Measurements from ENCODE around the gene BLVRB. TPM values are rescaled to one million over a fixed set of nuclear protein-coding genes. Genes with fewer than 3 reads are reported as not detected.
A peak's percentile ranks its signal among the peaks of the same experiment; 100 is the strongest.
"Not testable (repeated sequence)": the region's sequence is repeated elsewhere in the genome, so short reads cannot be mapped to it uniquely, and the experiment has no call there.

Gene BLVRB
- total RNA-seq, 1 donor from 2014 or later: 70.8 TPM

- DNase-seq (ENCODE audit: extremely low read depth, low read depth, low spot score): no peak
Observed at GRCh38 chr19:40492274-40492673, 26.7 kb upstream of the BLVRB start.

- DNase-seq (ENCODE audit: extremely low read depth, low read depth, low spot score): no peak
Observed at GRCh38 chr19:40489882-40490230, 24.3 kb upstream of the BLVRB start.

GRCh38 chr19:40486017-40486416, 20.5 kb upstream of the BLVRB start:
- DNase-seq (ENCODE audit: extremely low read depth, low read depth, low spot score): no peak

- DNase-seq (ENCODE audit: extremely low read depth, low read depth, low spot score): not testable (repeated sequence)
Observed at GRCh38 chr19:40475878-40476644, 10.5 kb upstream of the BLVRB start.

GRCh38 chr19:40474737-40475136, 9.2 kb upstream of the BLVRB start:
- no peak for DNase-seq (ENCODE audit: extremely low read depth, low read depth, low spot score)

- DNase-seq (ENCODE audit: extremely low read depth, low read depth, low spot score): no peak
Observed at GRCh38 chr19:40472516-40472915, 7.0 kb upstream of the BLVRB start.

GRCh38 chr19:40471111-40471510, 5.6 kb upstream of the BLVRB start:
- DNase-seq (ENCODE audit: extremely low read depth, low read depth, low spot score): no peak

GRCh38 chr19:40469011-40469410, 3.5 kb upstream of the BLVRB start:
- DNase-seq (ENCODE audit: extremely low read depth, low read depth, low spot score): no peak

GRCh38 chr19:40466985-40467734, 1.6 kb upstream of the BLVRB start, which contains the start of gene SPTBN4:
SPTBN4 (plus strand) TSS chr19:40467001; CDS start chr19:40472622, 5,621 bp downstream.
- DNase-seq (ENCODE audit: extremely low read depth, low read depth, low spot score): no peak

- no peak for DNase-seq (ENCODE audit: extremely low read depth, low read depth, low spot score)
Observed at GRCh38 chr19:40466219-40466984, 857 bp upstream of the BLVRB start.

GRCh38 chr19:40465025-40465556, 454 bp downstream of the BLVRB start:
- DNase-seq (ENCODE audit: extremely low read depth, low read depth, low spot score): no peak

- DNase-seq (ENCODE audit: extremely low read depth, low read depth, low spot score): peak; percentile 75
Observed at GRCh38 chr19:40464059-40465024, 1.2 kb downstream of the BLVRB start.

- DNase-seq (ENCODE audit: extremely low read depth, low read depth, low spot score): not testable (repeated sequence)
Observed at GRCh38 chr19:40463587-40464037, 1.9 kb downstream of the BLVRB start.

- no peak for DNase-seq (ENCODE audit: extremely low read depth, low read depth, low spot score)
Observed at GRCh38 chr19:40461669-40462221, 3.8 kb downstream of the BLVRB start.

- DNase-seq (ENCODE audit: extremely low read depth, low read depth, low spot score): no peak
Observed at GRCh38 chr19:40460185-40460584, 5.4 kb downstream of the BLVRB start.

- no peak for DNase-seq (ENCODE audit: extremely low read depth, low read depth, low spot score)
Observed at GRCh38 chr19:40458597-40458974, 7.0 kb downstream of the BLVRB start.

GRCh38 chr19:40457953-40458596, 7.5 kb downstream of the BLVRB start:
- DNase-seq (ENCODE audit: extremely low read depth, low read depth, low spot score): no peak

- no peak for DNase-seq (ENCODE audit: extremely low read depth, low read depth, low spot score)
Observed at GRCh38 chr19:40457048-40457447, 8.5 kb downstream of the BLVRB start.

- not testable (repeated sequence) for DNase-seq (ENCODE audit: extremely low read depth, low read depth, low spot score)
Observed at GRCh38 chr19:40453943-40454342, 11.6 kb downstream of the BLVRB start.

Data from glomerular endothelial cell (primary cell).